GM23248 (cell line): ENCODE results near the gene DLD. TPM values are rescaled to one million over a fixed set of nuclear protein-coding genes. Genes with fewer than 3 reads are reported as not detected.
"Not testable (repeated sequence)": the region's sequence is repeated elsewhere in the genome, so short reads cannot be mapped to it uniquely, and the experiment has no call there.

ENCODE experiments used
- DNase-seq: peaks from one replicate; pipeline ENCODE4 v3.0.0-alpha.2; 2015
- H2AFZ ChIP-seq: fragments of 200-600 bp; sonication (generic); 2 replicates; pipeline ENCODE4 v1.6.1; 2016; ENCODE audit warnings: antibody characterized with exemption
- H3F3A ChIP-seq: fragments of 200-600 bp; sonication (generic); 2 replicates; pipeline ENCODE4 v1.6.1; 2016; ENCODE audit warnings: mild to moderate bottlenecking, antibody characterized with exemption, mixed run types; ENCODE audit not compliant: insufficient read depth
- H3K27ac ChIP-seq: fragments of 200-600 bp; sonication (generic); 2 replicates; pipeline ENCODE4 v1.5.1; 2016; ENCODE audit warnings: mild to moderate bottlenecking
- H3K27me3 ChIP-seq: fragments of 200-600 bp; sonication (generic); replicated peaks from 2 replicates; pipeline ENCODE4 v1.6.1; 2016; ENCODE audit warnings: mild to moderate bottlenecking; ENCODE audit not compliant: insufficient read depth
- H3K36me3 ChIP-seq: fragments of 200-600 bp; sonication (generic); 2 replicates; pipeline ENCODE4 v1.6.1; 2016; ENCODE audit warnings: low read depth, mild to moderate bottlenecking
- H3K4me1 ChIP-seq: fragments of 200-600 bp; sonication (generic); 2 replicates; pipeline ENCODE4 v1.6.1; 2016; ENCODE audit warnings: mild to moderate bottlenecking; ENCODE audit not compliant: insufficient read depth
- H3K4me2 ChIP-seq: fragments of 200-600 bp; sonication (generic); one replicate; pipeline ENCODE4 v1.6.1; 2016; ENCODE audit warnings: mild to moderate bottlenecking; ENCODE audit not compliant: unreplicated experiment
- H3K4me3 ChIP-seq: fragments of 200-600 bp; sonication (generic); 2 replicates; pipeline ENCODE4 v1.5.1; 2016; ENCODE audit warnings: mild to moderate bottlenecking
- H3K79me2 ChIP-seq: fragments of 200-600 bp; sonication (generic); 2 replicates; pipeline ENCODE4 v1.6.1; 2016; ENCODE audit warnings: mild to moderate bottlenecking; ENCODE audit not compliant: insufficient read depth
- H3K9ac ChIP-seq: fragments of 200-600 bp; sonication (generic); 2 replicates; pipeline ENCODE4 v1.6.1; 2016; ENCODE audit warnings: mild to moderate bottlenecking
- H3K9me2 ChIP-seq: fragments of 200-600 bp; sonication (generic); 2 replicates; pipeline ENCODE4 v1.6.1; 2016; ENCODE audit warnings: mixed run types, mild to moderate bottlenecking, moderate library complexity; ENCODE audit not compliant: insufficient read depth
- H3K9me3 ChIP-seq: fragments of 200-600 bp; sonication (generic); one replicate; pipeline ENCODE4 v1.6.1; 2017; ENCODE audit warnings: low read depth
- H4K20me1 ChIP-seq: fragments of 200-600 bp; sonication (generic); 2 replicates; pipeline ENCODE4 v1.6.0; 2016; ENCODE audit not compliant: insufficient read depth
- EZH2 ChIP-seq: fragments of 200-600 bp; sonication (generic); IDR thresholded peaks from 2 replicates; pipeline ENCODE4 v1.6.1; 2018; ENCODE audit warnings: antibody characterized with exemption, mild to moderate bottlenecking; ENCODE audit not compliant: insufficient read depth, poor library complexity, severe bottlenecking
- EZH2phosphoT487 ChIP-seq: fragments of 200-600 bp; sonication (generic); IDR thresholded peaks from 2 replicates; pipeline ENCODE4 v1.6.1; 2018; ENCODE audit warnings: antibody characterized with exemption, moderate library complexity, mild to moderate bottlenecking, low read depth; ENCODE audit not compliant: insufficient read depth
- WGBS, 2 experiments: methylation state at CpG; one replicate each; pipeline ENCODE4 v1.1.6; 2015 to 2017; ENCODE audit warnings: low lambda C conversion rate in 2 of 2, low coverage in 1 of 2; ENCODE audit errors: missing lambda C conversion rate in 2 of 2; 5-methylcytosine and 5-hydroxymethylcytosine counted together
- in situ Hi-C: fragments of 300-500 bp; cut with MboI; formaldehyde crosslinking; loops from 2 replicates; pipeline ENCODE4 v1.15.0; 2020
- polyA plus RNA-seq: library from polyadenylated mRNA; unstranded; fragments of >200 nt; fragmentation: Nextera tagmentation; extraction: Ambion mirVana; gene quantifications from 2 replicates; pipeline ENCODE4 v1.2.1, GENCODE V29; 2016
- total RNA-seq: library from RNA; depleted of rRNA; stranded (reverse); fragments of >200 nt; shearing (Covaris generic); gene quantifications from 2 replicates; pipeline ENCODE4 v1.2.3, GENCODE V29; 2014

The DLD gene
- total and polyA plus RNA-seq, 2 experiments from 2014 or later = 80.1 to 97.1 TPM

DNA sequence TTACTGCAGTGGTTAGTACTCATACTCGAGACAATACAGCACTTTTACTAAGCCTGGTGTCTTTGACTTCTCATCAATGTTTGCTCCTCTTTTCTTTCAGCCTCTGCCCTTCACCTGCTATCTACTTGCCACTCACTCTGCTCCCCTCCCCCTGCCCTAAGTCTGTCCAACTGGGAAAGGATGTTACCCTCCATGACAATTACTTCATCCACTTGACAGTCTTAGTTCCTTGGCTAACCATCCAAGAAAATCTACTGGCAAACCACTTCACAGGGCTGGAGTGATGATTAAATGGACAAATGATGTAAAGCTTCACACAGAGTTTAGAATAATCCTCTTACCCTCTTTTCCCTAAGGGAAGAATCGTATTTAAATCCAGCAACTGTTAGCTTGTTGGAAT lies 8.2 kb upstream of the DLD start:
- Histone ChIP-seq H3K4me1 (no peaks in the 10 kb centered on the region), H3K4me2 (no peak overlapping the region), H3K9ac (no peak overlapping the region), H3K4me3 (no peak overlapping the region), H3K36me3 (no peaks in the 10 kb centered on the region), H3K79me2 (no peaks in the 10 kb centered on the region), H3F3A (0 out of 2 replicates have a peak, but pooled peaks cover 3% of the 10 kb centered on the region), H3K27me3 (peaks cover 20% of the 10 kb centered on the region; the same call in 1 of the 2 replicates), H2AFZ (no peak overlapping the region), H3K27ac (no peak overlapping the region), H3K9me3 (no peaks in the 10 kb centered on the region), H3K9me2 (no peaks in the 10 kb centered on the region), H4K20me1 (no peaks in the 10 kb centered on the region)
- in situ Hi-C loops = no loop called here
- DNase-seq = no peak
- WGBS, 2 experiments = 40 to 55% methylated on average over 2 of the region's 2 CpGs
- TF ChIP-seq EZH2phosphoT487 (no peak), EZH2 (no peak)

DNA sequence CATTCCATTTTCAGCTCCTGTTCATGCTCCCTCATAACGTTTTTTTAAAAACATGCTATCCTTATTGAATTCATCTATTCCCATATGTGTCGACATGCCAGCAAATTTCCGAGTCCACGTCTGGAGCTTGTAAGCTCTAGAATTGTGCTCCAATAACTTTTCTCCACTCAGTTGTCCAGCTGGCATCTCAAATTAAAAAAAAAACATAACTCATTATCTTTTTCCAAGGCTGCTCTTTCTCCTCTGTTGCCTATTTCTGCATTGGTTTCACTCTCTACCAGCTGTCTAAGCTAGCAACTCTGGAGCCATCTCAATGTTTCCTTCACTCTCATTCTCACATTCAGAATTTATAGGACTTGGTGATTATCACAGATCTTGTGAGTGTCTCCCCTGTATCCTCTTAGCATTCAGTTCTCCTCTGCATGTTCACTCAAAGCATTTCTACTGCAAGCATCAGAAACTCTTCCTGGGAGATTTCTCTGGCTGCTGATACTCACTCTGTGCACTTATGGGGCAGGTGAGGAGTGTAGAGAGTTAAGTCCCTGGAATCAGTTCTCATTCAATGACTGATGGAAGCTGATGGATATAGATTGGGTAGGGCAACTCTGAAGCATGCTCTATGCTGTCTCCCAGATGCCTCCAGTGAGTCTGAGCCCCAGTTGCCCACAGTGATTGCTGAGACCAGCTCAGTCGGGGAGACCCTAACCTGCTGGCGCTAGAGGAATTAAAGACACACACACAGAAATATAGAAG lies 6.7 kb upstream of the DLD start:
- Histone ChIP-seq H3K79me2 (no peaks in the 10 kb centered on the region), H3K9ac (no peak overlapping the region), H3K4me1 (no peaks in the 10 kb centered on the region), H3K27ac (no peak overlapping the region), H3K9me3 (no peaks in the 10 kb centered on the region), H3F3A (0 out of 2 replicates have a peak, but pooled peaks cover 3% of the 10 kb centered on the region), H3K36me3 (no peaks in the 10 kb centered on the region), H3K4me2 (no peak overlapping the region), H4K20me1 (no peaks in the 10 kb centered on the region), H2AFZ (no peak overlapping the region; the same call in 1 of the 2 replicates), H3K9me2 (no peaks in the 10 kb centered on the region), H3K27me3 (peaks cover 20% of the 10 kb centered on the region; the same call in 1 of the 2 replicates), H3K4me3 (no peak overlapping the region)
- 21 to 22% methylated on average over 6 of the region's 6 CpGs for WGBS, 2 experiments
- in situ Hi-C loops = no loop called here
- no peak for DNase-seq
- TF ChIP-seq EZH2phosphoT487 (no peak), EZH2 (no peak)

DNA sequence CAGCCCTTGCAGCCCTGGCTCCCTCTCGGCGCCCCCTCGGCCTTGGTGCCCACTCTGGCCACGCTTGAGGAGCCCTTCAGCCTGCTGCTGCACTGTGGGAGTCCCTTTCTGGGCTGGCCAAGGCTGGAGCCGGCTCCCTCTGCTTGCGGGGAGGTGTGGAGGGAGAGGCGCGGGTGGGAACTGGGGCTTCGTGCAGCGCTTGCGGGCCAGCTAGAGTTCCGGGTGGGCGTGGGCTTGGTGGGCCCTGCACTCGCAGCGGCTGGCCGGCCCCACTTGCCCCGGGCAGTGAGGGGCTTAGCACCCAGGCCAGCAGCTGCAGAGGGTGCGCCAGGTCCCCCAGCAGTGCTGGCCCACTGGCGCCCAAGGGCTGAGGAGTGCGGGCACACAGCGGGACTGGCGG lies 3.2 kb upstream of the DLD start:
- DNase-seq, H3K9ac ChIP-seq, H2AFZ ChIP-seq, H3F3A ChIP-seq, H3K36me3 ChIP-seq, H3K4me3 ChIP-seq, in situ Hi-C loops, H3K9me3 ChIP-seq, H3K9me2 ChIP-seq, H3K27ac ChIP-seq, H3K4me2 ChIP-seq, H4K20me1 ChIP-seq: not testable (repeated sequence)
- Histone ChIP-seq H3K27me3 (peaks cover 20% of the 10 kb centered on the region; the same call in 1 of the 2 replicates), H3K4me1 (peaks cover 11% of the 10 kb centered on the region), H3K79me2 (peaks cover 16% of the 10 kb centered on the region)
- 81 to 86% methylated on average over 12 to 20 of the region's 22 CpGs for WGBS, 2 experiments

DNA sequence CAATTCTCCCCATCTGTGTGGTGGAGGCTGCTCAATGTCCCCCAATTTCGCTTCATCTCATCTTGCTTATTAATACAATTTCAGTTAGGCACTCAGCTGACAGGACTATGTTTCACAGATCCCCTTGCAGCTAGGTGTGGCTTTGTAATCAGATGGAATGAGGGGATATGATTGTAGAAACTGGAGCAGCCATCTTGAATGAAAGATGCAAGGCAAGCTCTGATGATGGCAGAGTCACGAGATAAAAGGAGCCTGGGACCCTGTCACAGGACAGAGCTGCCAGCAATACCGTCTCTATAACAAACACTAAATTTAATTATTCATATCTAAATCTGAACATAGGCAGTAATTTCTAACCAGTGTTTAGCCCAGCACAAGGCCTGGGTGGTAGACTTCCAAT lies 991 bp upstream of the DLD start:
- H2AFZ ChIP-seq = peak overlapping the region; percentile 97

More for the DNA sequence above, 991 bp upstream of the DLD start:
- 51 to 53% methylated on average over 3 of the region's 3 CpGs for WGBS, 2 experiments
- Histone ChIP-seq H3K79me2 (peaks cover 38% of the 10 kb centered on the region), H3K9me2 (no peaks in the 10 kb centered on the region), H3K4me3 (no peak overlapping the region; the same call in 1 of the 2 replicates), H3K9ac (0 out of 2 replicates have a peak overlapping the region, but pooled peaks have one; percentile 90), H3K4me1 (peaks cover 29% of the 10 kb centered on the region), H3K4me2 (no peak overlapping the region), H3K27ac (no peak overlapping the region; the same call in 1 of the 2 replicates), H3K36me3 (peaks cover 7% of the 10 kb centered on the region; the same call in 1 of the 2 replicates), H4K20me1 (no peaks in the 10 kb centered on the region), H3K27me3 (peaks cover 9% of the 10 kb centered on the region; the same call in 1 of the 2 replicates), H3K9me3 (no peaks in the 10 kb centered on the region), H3F3A (0 out of 2 replicates have a peak, but pooled peaks cover 10% of the 10 kb centered on the region)
- no peak for TF ChIP-seq EZH2
- TF ChIP-seq EZH2phosphoT487 = no peak
- no peak for DNase-seq
- in situ Hi-C loops = no loop called here
